ENCODE results near the gene RARRES2. TPM values are rescaled to one million over a fixed set of nuclear protein-coding genes. Genes with fewer than 3 reads are reported as not detected.

RARRES2 gene
- total and polyA plus RNA-seq, 2 of the 13 experiments (the other 11 are each of a cell fraction or from before 2014, with no cell fraction given): 134 to 172 TPM

DNA sequence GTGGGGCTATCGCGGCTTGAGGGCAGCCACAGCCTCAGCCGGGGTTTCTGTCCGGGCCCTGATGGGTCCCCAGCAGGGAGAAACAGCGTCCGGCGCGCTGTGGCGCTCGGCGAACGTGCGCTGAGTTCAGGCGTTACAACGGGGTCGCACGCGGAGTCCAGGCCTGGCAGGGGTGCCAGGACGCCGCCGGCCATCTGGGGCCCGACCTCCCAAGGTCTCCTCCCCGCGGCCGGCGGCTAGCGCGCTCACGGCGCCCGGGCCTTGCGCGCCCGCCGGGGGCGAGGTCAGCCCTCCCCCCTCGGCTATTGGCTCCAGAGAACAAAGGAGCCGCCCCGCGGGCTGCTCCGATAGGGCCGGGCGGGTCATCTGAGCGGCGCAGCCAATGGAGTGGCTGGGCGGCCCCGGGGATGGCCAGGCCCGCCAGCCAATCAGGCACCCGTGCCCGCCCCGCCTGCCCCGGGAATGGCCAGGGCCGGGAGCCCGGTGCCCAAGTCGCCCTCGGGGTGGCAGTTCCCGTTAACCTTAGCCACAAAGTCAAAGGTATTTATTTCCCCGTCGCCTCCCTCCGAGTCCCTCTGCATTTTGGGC lies 37.5 kb upstream of the RARRES2 start, which contains the start of gene ZNF775 (continued):
- TF ChIP-seq, protein P1, sequence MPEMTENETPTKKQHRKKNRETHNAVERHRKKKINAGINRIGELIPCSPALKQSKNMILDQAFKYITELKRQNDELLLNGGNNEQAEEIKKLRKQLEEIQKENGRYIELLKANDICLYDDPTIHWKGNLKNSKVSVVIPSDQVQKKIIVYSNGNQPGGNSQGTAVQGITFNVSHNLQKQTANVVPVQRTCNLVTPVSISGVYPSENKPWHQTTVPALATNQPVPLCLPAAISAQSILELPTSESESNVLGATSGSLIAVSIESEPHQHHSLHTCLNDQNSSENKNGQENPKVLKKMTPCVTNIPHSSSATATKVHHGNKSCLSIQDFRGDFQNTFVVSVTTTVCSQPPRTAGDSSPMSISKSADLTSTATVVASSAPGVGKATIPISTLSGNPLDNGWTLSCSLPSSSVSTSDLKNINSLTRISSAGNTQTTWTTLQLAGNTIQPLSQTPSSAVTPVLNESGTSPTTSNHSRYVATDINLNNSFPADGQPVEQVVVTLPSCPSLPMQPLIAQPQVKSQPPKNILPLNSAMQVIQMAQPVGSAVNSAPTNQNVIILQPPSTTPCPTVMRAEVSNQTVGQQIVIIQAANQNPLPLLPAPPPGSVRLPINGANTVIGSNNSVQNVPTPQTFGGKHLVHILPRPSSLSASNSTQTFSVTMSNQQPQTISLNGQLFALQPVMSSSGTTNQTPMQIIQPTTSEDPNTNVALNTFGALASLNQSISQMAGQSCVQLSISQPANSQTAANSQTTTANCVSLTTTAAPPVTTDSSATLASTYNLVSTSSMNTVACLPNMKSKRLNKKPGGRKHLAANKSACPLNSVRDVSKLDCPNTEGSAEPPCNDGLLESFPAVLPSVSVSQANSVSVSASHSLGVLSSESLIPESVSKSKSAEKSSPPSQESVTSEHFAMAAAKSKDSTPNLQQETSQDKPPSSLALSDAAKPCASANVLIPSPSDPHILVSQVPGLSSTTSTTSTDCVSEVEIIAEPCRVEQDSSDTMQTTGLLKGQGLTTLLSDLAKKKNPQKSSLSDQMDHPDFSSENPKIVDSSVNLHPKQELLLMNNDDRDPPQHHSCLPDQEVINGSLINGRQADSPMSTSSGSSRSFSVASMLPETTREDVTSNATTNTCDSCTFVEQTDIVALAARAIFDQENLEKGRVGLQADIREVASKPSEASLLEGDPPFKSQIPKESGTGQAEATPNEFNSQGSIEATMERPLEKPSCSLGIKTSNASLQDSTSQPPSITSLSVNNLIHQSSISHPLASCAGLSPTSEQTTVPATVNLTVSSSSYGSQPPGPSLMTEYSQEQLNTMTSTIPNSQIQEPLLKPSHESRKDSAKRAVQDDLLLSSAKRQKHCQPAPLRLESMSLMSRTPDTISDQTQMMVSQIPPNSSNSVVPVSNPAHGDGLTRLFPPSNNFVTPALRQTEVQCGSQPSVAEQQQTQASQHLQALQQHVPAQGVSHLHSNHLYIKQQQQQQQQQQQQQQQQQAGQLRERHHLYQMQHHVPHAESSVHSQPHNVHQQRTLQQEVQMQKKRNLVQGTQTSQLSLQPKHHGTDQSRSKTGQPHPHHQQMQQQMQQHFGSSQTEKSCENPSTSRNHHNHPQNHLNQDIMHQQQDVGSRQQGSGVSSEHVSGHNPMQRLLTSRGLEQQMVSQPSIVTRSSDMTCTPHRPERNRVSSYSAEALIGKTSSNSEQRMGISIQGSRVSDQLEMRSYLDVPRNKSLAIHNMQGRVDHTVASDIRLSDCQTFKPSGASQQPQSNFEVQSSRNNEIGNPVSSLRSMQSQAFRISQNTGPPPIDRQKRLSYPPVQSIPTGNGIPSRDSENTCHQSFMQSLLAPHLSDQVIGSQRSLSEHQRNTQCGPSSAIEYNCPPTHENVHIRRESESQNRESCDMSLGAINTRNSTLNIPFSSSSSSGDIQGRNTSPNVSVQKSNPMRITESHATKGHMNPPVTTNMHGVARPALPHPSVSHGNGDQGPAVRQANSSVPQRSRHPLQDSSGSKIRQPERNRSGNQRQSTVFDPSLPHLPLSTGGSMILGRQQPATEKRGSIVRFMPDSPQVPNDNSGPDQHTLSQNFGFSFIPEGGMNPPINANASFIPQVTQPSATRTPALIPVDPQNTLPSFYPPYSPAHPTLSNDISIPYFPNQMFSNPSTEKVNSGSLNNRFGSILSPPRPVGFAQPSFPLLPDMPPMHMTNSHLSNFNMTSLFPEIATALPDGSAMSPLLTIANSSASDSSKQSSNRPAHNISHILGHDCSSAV (CRISPR knock-in tag; IDR thresholded peaks at IDR 0.05; ENCODE audit: borderline replicate concordance): no peak
- TF ChIP-seq ZNF777 (CRISPR knock-in tag; IDR thresholded peaks at IDR 0.05): peak; percentile 43; the same call in 1 of the 2 replicates
- no peak for TF ChIP-seq ZKSCAN8 (CRISPR knock-in tag; IDR thresholded peaks at IDR 0.05; ENCODE audit: borderline replicate concordance)
- TF ChIP-seq SUZ12 (IDR thresholded peaks at IDR 0.05; ENCODE audit: low read depth, low read length): no peak
- no peak for TF ChIP-seq XRCC5 (optimal IDR thresholded peaks at IDR 0.05; ENCODE audit: low read length)
- TF ChIP-seq, protein P2, sequence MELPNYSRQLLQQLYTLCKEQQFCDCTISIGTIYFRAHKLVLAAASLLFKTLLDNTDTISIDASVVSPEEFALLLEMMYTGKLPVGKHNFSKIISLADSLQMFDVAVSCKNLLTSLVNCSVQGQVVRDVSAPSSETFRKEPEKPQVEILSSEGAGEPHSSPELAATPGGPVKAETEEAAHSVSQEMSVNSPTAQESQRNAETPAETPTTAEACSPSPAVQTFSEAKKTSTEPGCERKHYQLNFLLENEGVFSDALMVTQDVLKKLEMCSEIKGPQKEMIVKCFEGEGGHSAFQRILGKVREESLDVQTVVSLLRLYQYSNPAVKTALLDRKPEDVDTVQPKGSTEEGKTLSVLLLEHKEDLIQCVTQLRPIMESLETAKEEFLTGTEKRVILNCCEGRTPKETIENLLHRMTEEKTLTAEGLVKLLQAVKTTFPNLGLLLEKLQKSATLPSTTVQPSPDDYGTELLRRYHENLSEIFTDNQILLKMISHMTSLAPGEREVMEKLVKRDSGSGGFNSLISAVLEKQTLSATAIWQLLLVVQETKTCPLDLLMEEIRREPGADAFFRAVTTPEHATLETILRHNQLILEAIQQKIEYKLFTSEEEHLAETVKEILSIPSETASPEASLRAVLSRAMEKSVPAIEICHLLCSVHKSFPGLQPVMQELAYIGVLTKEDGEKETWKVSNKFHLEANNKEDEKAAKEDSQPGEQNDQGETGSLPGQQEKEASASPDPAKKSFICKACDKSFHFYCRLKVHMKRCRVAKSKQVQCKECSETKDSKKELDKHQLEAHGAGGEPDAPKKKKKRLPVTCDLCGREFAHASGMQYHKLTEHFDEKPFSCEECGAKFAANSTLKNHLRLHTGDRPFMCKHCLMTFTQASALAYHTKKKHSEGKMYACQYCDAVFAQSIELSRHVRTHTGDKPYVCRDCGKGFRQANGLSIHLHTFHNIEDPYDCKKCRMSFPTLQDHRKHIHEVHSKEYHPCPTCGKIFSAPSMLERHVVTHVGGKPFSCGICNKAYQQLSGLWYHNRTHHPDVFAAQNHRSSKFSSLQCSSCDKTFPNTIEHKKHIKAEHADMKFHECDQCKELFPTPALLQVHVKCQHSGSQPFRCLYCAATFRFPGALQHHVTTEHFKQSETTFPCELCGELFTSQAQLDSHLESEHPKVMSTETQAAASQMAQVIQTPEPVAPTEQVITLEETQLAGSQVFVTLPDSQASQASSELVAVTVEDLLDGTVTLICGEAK (IDR thresholded peaks at IDR 0.05): no peak
- TF ChIP-seq, protein P2 (CRISPR knock-in tag; IDR thresholded peaks at IDR 0.05): peak; percentile 21
- TF ChIP-seq EEA1 (CRISPR knock-in tag; IDR thresholded peaks at IDR 0.05; ENCODE audit: borderline replicate concordance): no peak
- TF ChIP-seq, protein P3, sequence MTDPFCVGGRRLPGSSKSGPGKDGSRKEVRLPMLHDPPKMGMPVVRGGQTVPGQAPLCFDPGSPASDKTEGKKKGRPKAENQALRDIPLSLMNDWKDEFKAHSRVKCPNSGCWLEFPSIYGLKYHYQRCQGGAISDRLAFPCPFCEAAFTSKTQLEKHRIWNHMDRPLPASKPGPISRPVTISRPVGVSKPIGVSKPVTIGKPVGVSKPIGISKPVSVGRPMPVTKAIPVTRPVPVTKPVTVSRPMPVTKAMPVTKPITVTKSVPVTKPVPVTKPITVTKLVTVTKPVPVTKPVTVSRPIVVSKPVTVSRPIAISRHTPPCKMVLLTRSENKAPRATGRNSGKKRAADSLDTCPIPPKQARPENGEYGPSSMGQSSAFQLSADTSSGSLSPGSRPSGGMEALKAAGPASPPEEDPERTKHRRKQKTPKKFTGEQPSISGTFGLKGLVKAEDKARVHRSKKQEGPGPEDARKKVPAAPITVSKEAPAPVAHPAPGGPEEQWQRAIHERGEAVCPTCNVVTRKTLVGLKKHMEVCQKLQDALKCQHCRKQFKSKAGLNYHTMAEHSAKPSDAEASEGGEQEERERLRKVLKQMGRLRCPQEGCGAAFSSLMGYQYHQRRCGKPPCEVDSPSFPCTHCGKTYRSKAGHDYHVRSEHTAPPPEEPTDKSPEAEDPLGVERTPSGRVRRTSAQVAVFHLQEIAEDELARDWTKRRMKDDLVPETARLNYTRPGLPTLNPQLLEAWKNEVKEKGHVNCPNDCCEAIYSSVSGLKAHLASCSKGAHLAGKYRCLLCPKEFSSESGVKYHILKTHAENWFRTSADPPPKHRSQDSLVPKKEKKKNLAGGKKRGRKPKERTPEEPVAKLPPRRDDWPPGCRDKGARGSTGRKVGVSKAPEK (CRISPR knock-in tag; IDR thresholded peaks at IDR 0.05; ENCODE audit: borderline replicate concordance): no peak

Data from HepG2 (cell line).